Upper lobe of left lung (tissue), 6 donors: ENCODE data around the gene TCL1B. TPM values are rescaled to one million over a fixed set of nuclear protein-coding genes. Genes with fewer than 3 reads are reported as not detected.

Experiments
- ATAC-seq, 2 donors: fragments of 200-7000 bp; cut with Tn5 transposase; one replicate each; pipeline ENCODE4 v1.9.1; 2022; ENCODE audit warnings: mild to moderate bottlenecking in 2 of 2, moderate library complexity in 2 of 2; ENCODE audit not compliant: low FRiP score in 2 of 2
- DNase-seq, 2 donors: peaks; one replicate each; pipeline ENCODE4 v3.0.0-alpha.2; 2019 to 2020
- H3K27ac ChIP-seq, 4 donors: fragments of 200-600 bp; sonication (generic); one replicate each; pipeline ENCODE4 v1.5.1; 2016 to 2019
- H3K27me3 ChIP-seq, 4 donors: fragments of 200-600 bp; sonication (generic); one replicate each; pipeline ENCODE4 v1.5.1; 2017 to 2019
- H3K36me3 ChIP-seq, 4 donors: fragments of 200-600 bp; sonication (generic); one replicate each; pipeline ENCODE4 v1.5.1; 2016 to 2019
- H3K4me1 ChIP-seq, 4 donors: fragments of 200-600 bp; sonication (generic); one replicate each; pipeline ENCODE4 v1.5.1; 2018 to 2019
- H3K4me3 ChIP-seq, 4 donors: fragments of 200-600 bp; sonication (generic); one replicate each; pipeline ENCODE4 v1.5.1; 2017 to 2019; ENCODE audit warnings: mild to moderate bottlenecking in 2 of 4, moderate library complexity in 1 of 4
- H3K9me3 ChIP-seq, 4 donors: fragments of 200-600 bp; sonication (generic); one replicate each; pipeline ENCODE4 v1.5.1; 2018 to 2019
- CTCF ChIP-seq, 6 experiments: fragments of 450-650 bp in 4 of 6; fragments of 200-600 bp in 2 of 6; sonication (generic) in 2 of 6; IDR thresholded peaks; one replicate each; pipeline ENCODE4 v1.5.1; 2016 to 2019; ENCODE audit warnings: antibody characterized with exemption in 6 of 6
- EP300 ChIP-seq, 4 donors: sonication (generic); formaldehyde crosslinking; IDR thresholded peaks; one replicate each; pipeline ENCODE4 v1.5.1; 2017; ENCODE audit warnings: antibody characterized with exemption in 4 of 4, control low read depth in 2 of 4
- POLR2A ChIP-seq, 4 donors: fragments of 450-650 bp; IDR thresholded peaks; one replicate each; pipeline ENCODE4 v1.5.1; 2016 to 2017; ENCODE audit warnings: antibody characterized with exemption in 4 of 4, mild to moderate bottlenecking in 2 of 4
- POLR2AphosphoS5 ChIP-seq, 2 donors: sonication (generic); formaldehyde crosslinking; IDR thresholded peaks; one replicate each; pipeline ENCODE4 v1.5.1; 2017; ENCODE audit warnings: antibody characterized with exemption in 2 of 2
- WGBS, 2 donors: methylation state at CpG; one replicate each; pipeline ENCODE4 v1.1.5; 2017 to 2018; 5-methylcytosine and 5-hydroxymethylcytosine counted together
- total RNA-seq, 6 donors: library from RNA; depleted of rRNA in 4 of 6; stranded (reverse); fragments of >200 nt in 4 of 6; gene quantifications; one replicate each; pipeline versions ENCODE4 v1.1.0 to v1.2.1, GENCODE V29; 2016 to 2021
- donor health status: DM: no; HTN: no; CAD: no; lungs with moderate emphysema.
- donor health status: DM: no; HTN: yes; CAD: no; lungs with severe emphysema.

TCL1B gene
- total RNA-seq, 6 donors from 2014 or later, result not detected

GRCh38 chr14:95660651-95661515, 25.3 kb upstream of the TCL1B start:
- Histone ChIP-seq H3K9me3 (no peaks in the 10 kb centered on the region), H3K36me3 (no peaks in the 10 kb centered on the region), H3K4me3 (no peak overlapping the region), H3K4me1 (no peaks in the 10 kb centered on the region), H3K27ac (no peak overlapping the region), H3K27me3 (no peaks in the 10 kb centered on the region)
- 51 to 57% methylated on average over 13 of the region's 13 CpGs for WGBS, 2 donors
- TF ChIP-seq POLR2A (IDR thresholded peaks at IDR 0.05), result no peak
- no peak for TF ChIP-seq POLR2AphosphoS5 (IDR thresholded peaks at IDR 0.05)
- TF ChIP-seq CTCF (IDR thresholded peaks at IDR 0.05), result no peak
- no peak for TF ChIP-seq EP300 (IDR thresholded peaks at IDR 0.05)
- ATAC-seq, result no peak
- DNase-seq, result no peak

- no peak overlapping the region for H3K4me3 ChIP-seq
- H3K4me1 ChIP-seq, result no peaks in the 10 kb centered on the region
- no peak overlapping the region for H3K27ac ChIP-seq
- H3K9me3 ChIP-seq, result no peaks in the 10 kb centered on the region
- TF ChIP-seq POLR2A (IDR thresholded peaks at IDR 0.05) (no peak), EP300 (IDR thresholded peaks at IDR 0.05) (no peak), CTCF (IDR thresholded peaks at IDR 0.05) (no peak), POLR2AphosphoS5 (IDR thresholded peaks at IDR 0.05) (no peak)
- no peaks in the 10 kb centered on the region for H3K36me3 ChIP-seq
- ATAC-seq (no peak), DNase-seq (no peak)
- H3K27me3 ChIP-seq, result no peaks in the 10 kb centered on the region
- 36 to 55% methylated on average over 4 of the region's 4 CpGs for WGBS, 2 donors
Observed at GRCh38 chr14:95662376-95663186, 23.6 kb upstream of the TCL1B start.

- Histone ChIP-seq H3K4me3 (no peak overlapping the region), H3K27ac (no peak overlapping the region), H3K9me3 (no peaks in the 10 kb centered on the region), H3K36me3 (no peaks in the 10 kb centered on the region), H3K27me3 (no peaks in the 10 kb centered on the region), H3K4me1 (no peaks in the 10 kb centered on the region)
- no peak for TF ChIP-seq CTCF (IDR thresholded peaks at IDR 0.05)
- TF ChIP-seq POLR2AphosphoS5 (IDR thresholded peaks at IDR 0.05), result no peak
- no peak for TF ChIP-seq EP300 (IDR thresholded peaks at IDR 0.05)
- TF ChIP-seq POLR2A (IDR thresholded peaks at IDR 0.05), result no peak
- ATAC-seq (no peak), DNase-seq (no peak)
- 75 to 78% methylated on average over 5 of the region's 5 CpGs for WGBS, 2 donors
Observed at GRCh38 chr14:95663226-95663797, 22.9 kb upstream of the TCL1B start.

- WGBS, 2 donors, result 68 to 93% methylated on average over 3 of the region's 3 CpGs
- no peak for ATAC-seq
Observed at GRCh38 chr14:95664066-95664465, 22.2 kb upstream of the TCL1B start.

More at GRCh38 chr14:95664066-95664465, 22.2 kb upstream of the TCL1B start:
- Histone ChIP-seq H3K36me3 (no peaks in the 10 kb centered on the region), H3K4me3 (no peak overlapping the region), H3K27me3 (no peaks in the 10 kb centered on the region), H3K27ac (no peak overlapping the region), H3K4me1 (no peaks in the 10 kb centered on the region), H3K9me3 (no peaks in the 10 kb centered on the region)
- TF ChIP-seq CTCF (IDR thresholded peaks at IDR 0.05), result no peak
- no peak for TF ChIP-seq POLR2A (IDR thresholded peaks at IDR 0.05)
- TF ChIP-seq EP300 (IDR thresholded peaks at IDR 0.05), result no peak
- no peak for TF ChIP-seq POLR2AphosphoS5 (IDR thresholded peaks at IDR 0.05)
- DNase-seq, result no peak
